Trophoblast cell (in vitro differentiated cells and primary cell): ENCODE data around the gene DAZAP1.
"Not testable (repeated sequence)": the region's sequence is repeated elsewhere in the genome, so short reads cannot be mapped to it uniquely, and the experiment has no call there.

Experiments
- DNase-seq, 2 donors: peaks; one replicate each; pipeline ENCODE4 v3.0.0-alpha.2; 2016
- H2AFZ ChIP-seq: 2 replicates; pipeline ENCODE4 v1.6.1; 2013; ENCODE audit warnings: low read length, moderate library complexity, mild to moderate bottlenecking; ENCODE audit not compliant: insufficient read depth, poor library complexity
- H2AK5ac ChIP-seq: 2 replicates; pipeline ENCODE4 v1.6.1; 2013; ENCODE audit warnings: mild to moderate bottlenecking, low read length
- H2BK120ac ChIP-seq: 2 replicates; pipeline ENCODE4 v1.6.1; 2013; ENCODE audit warnings: low read length, mild to moderate bottlenecking, moderate library complexity; ENCODE audit not compliant: insufficient read depth, poor library complexity
- H2BK12ac ChIP-seq: 2 replicates; pipeline ENCODE4 v1.6.1; 2013; ENCODE audit warnings: mild to moderate bottlenecking, low read length, moderate library complexity
- H2BK5ac ChIP-seq: 2 replicates; pipeline ENCODE4 v1.6.1; 2013; ENCODE audit warnings: low read length, low read depth, moderate library complexity, mild to moderate bottlenecking; ENCODE audit not compliant: poor library complexity
- H3K14ac ChIP-seq: 2 replicates; pipeline ENCODE4 v1.6.1; 2013; ENCODE audit warnings: mild to moderate bottlenecking, low read length
- H3K18ac ChIP-seq: 2 replicates; pipeline ENCODE4 v1.6.1; 2013; ENCODE audit warnings: mild to moderate bottlenecking, low read length
- H3K23ac ChIP-seq: 2 replicates; pipeline ENCODE4 v1.6.1; 2013; ENCODE audit warnings: low read length
- H3K27ac ChIP-seq: 2 replicates; pipeline ENCODE4 v1.5.1; 2013; ENCODE audit warnings: low read depth, mild to moderate bottlenecking, inconsistent platforms, low read length, moderate library complexity
- H3K27me3 ChIP-seq: 2 replicates; pipeline ENCODE4 v1.6.1; 2013; ENCODE audit warnings: inconsistent platforms, mild to moderate bottlenecking, low read length, moderate library complexity; ENCODE audit not compliant: insufficient read depth
- H3K36me3 ChIP-seq, 2 experiments: 1 replicate in 1 of 2; 2 replicates in 1 of 2; pipeline ENCODE4 v1.6.1; 2013; ENCODE audit warnings: low read length in 2 of 2, mild to moderate bottlenecking in 2 of 2, moderate library complexity in 1 of 2; ENCODE audit not compliant: insufficient read depth in 2 of 2, control insufficient read depth in 1 of 2
- H3K4ac ChIP-seq: 2 replicates; pipeline ENCODE4 v1.6.1; 2013; ENCODE audit warnings: low read depth, mild to moderate bottlenecking, low read length, moderate library complexity
- H3K4me1 ChIP-seq, 2 experiments: 1 replicate in 1 of 2; 2 replicates in 1 of 2; pipeline ENCODE4 v1.6.1; 2013; ENCODE audit warnings: low read length in 2 of 2, mild to moderate bottlenecking in 2 of 2, moderate library complexity in 1 of 2; ENCODE audit not compliant: insufficient read depth in 2 of 2, control insufficient read depth in 1 of 2
- H3K4me2 ChIP-seq: 2 replicates; pipeline ENCODE4 v1.6.1; 2013; ENCODE audit warnings: inconsistent platforms, mild to moderate bottlenecking, low read length, moderate library complexity
- H3K4me3 ChIP-seq: 2 replicates; pipeline ENCODE4 v1.5.1; 2013; ENCODE audit warnings: mild to moderate bottlenecking, low read depth, low read length, inconsistent platforms
- H3K79me1 ChIP-seq: one replicate; pipeline ENCODE4 v1.6.1; 2013; ENCODE audit warnings: low read length
- H3K79me2 ChIP-seq: 2 replicates; pipeline ENCODE4 v1.6.1; 2013; ENCODE audit warnings: low read length, mild to moderate bottlenecking; ENCODE audit not compliant: control insufficient read depth, insufficient read depth, poor library complexity
- H3K9ac ChIP-seq: 2 replicates; pipeline ENCODE4 v1.6.1; 2013; ENCODE audit warnings: mild to moderate bottlenecking, low read length
- H3K9me3 ChIP-seq: 2 replicates; pipeline ENCODE4 v1.6.1; 2013; ENCODE audit warnings: low read depth, mild to moderate bottlenecking, control low read depth, inconsistent platforms, low read length; ENCODE audit not compliant: insufficient read depth
- H4K12ac ChIP-seq: 2 replicates; pipeline ENCODE4 v1.6.1; 2013; ENCODE audit warnings: low read depth, mild to moderate bottlenecking, low read length, moderate library complexity
- H4K8ac ChIP-seq: 2 replicates; pipeline ENCODE4 v1.6.1; 2013; ENCODE audit warnings: low read depth, mild to moderate bottlenecking, low read length, moderate library complexity
- H4K91ac ChIP-seq: one replicate; pipeline ENCODE4 v1.6.1; 2013; ENCODE audit warnings: low read depth, mild to moderate bottlenecking, low read length, moderate library complexity
- WGBS: extraction: QIAGEN DNeasy Blood & Tissue Kit; methylation state at CpG from one replicate; pipeline ENCODE4 v1.1.7; 2013; ENCODE audit warnings: missing lambda C conversion rate; ENCODE audit not compliant: insufficient read length, insufficient coverage; ENCODE audit errors: extremely low coverage; 5-methylcytosine and 5-hydroxymethylcytosine counted together

Gene DAZAP1

DNA sequence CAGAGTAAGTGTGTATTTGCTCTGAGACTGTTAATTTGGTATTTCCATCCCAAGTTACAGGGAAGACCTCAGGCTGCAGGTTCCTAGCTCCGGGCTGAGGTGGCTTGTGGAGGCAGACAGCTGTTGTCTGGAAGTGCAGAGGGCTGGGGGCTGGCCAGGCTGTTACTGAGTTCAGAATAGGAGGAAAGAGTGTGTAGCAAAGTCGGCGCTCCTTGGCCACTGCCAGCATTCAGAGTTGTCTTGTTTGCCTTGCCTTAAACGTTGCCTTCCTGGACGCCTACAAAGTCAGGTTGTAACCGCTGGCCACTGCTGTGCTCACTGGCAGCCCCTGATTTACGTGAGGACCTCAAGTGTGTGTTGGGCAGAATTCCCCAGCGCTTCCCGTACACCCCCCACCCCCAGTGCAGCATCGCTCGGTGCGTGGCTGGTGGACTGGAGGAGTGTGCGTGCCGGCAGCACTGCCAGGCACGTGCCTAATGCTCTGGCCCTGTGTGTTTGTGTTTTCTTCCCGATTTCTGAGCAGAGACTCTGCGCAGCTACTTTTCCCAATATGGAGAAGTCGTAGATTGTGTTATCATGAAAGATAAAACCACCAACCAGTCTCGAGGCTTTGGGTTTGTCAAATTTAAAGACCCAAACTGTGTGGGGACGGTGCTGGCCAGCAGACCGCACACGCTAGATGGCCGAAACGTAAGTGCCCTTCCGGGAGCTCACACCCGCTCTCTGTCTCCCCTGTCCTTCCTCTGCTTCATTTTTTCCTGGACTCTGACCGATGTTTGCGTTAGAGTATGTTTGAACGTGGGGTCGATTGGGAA, 10.5 kb downstream of the DAZAP1 start:
- no peak for DNase-seq
- no peak overlapping the region for H4K8ac ChIP-seq
- H4K12ac ChIP-seq: no peak overlapping the region
- peaks cover 15 to 18% of the 10 kb centered on the region in 2 experiments for H3K4me1 ChIP-seq
- H3K79me2 ChIP-seq: peaks cover 24% of the 10 kb centered on the region
- H3K27ac ChIP-seq: no peak overlapping the region
- peaks cover 71 to 73% of the 10 kb centered on the region in 2 experiments for H3K36me3 ChIP-seq
- WGBS: no CpG with 5 or more reads among the region's 30 CpGs
- no peaks in the 10 kb centered on the region for H3K79me1 ChIP-seq
- H2AFZ ChIP-seq: no peak overlapping the region
- H3K9ac ChIP-seq: no peak overlapping the region
- peaks cover 2% of the 10 kb centered on the region for H3K9me3 ChIP-seq
- no peak overlapping the region for H2AK5ac ChIP-seq
- no peaks in the 10 kb centered on the region for H3K27me3 ChIP-seq
- H2BK12ac ChIP-seq: no peak overlapping the region
- H2BK120ac ChIP-seq: no peak overlapping the region
- no peak overlapping the region for H3K4me3 ChIP-seq
- H4K91ac ChIP-seq: no peak overlapping the region
- H3K4me2 ChIP-seq: no peak overlapping the region
- H2BK5ac ChIP-seq: no peak overlapping the region
- H3K14ac ChIP-seq: no peak overlapping the region
- H3K23ac ChIP-seq: no peak overlapping the region
- no peak overlapping the region for H3K18ac ChIP-seq
- H3K4ac ChIP-seq: peak overlapping the region; percentile 9

DNA sequence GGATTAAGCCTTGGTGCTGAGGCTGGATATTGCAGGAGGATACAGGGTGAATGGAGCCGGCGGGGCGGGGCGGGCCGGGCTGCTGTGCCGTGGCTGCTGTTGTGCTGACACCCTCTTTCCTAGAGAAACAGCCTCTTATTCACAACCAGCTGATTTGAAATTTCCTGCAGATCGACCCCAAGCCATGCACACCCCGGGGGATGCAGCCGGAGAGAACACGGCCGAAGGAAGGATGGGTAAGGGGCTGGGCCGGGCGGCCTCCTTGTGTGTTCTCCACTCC, 11.1 kb downstream of the DAZAP1 start:
- peaks cover 70 to 72% of the 10 kb centered on the region in 2 experiments for H3K36me3 ChIP-seq
- no peak overlapping the region for H3K4me2 ChIP-seq
- H2AK5ac ChIP-seq: no peak overlapping the region
- H3K23ac ChIP-seq: no peak overlapping the region
- H4K12ac ChIP-seq: no peak overlapping the region
- no peak overlapping the region for H4K91ac ChIP-seq
- H3K4ac ChIP-seq: peak overlapping the region; percentile 27
- no peak overlapping the region for H2AFZ ChIP-seq
- H3K27ac ChIP-seq: no peak overlapping the region
- H2BK12ac ChIP-seq: no peak overlapping the region
- peaks cover 4% of the 10 kb centered on the region for H3K9me3 ChIP-seq
- H4K8ac ChIP-seq: no peak overlapping the region
- peaks cover 15 to 18% of the 10 kb centered on the region in 2 experiments for H3K4me1 ChIP-seq
- H3K18ac ChIP-seq: no peak overlapping the region
- H3K4me3 ChIP-seq: no peak overlapping the region
- no peaks in the 10 kb centered on the region for H3K27me3 ChIP-seq
- no peak overlapping the region for H2BK5ac ChIP-seq
- H3K14ac ChIP-seq: no peak overlapping the region
- H3K79me2 ChIP-seq: peaks cover 21% of the 10 kb centered on the region
- no peak overlapping the region for H3K9ac ChIP-seq
- WGBS: no CpG with 5 or more reads among the region's 13 CpGs
- no peak overlapping the region for H2BK120ac ChIP-seq
- H3K79me1 ChIP-seq: no peaks in the 10 kb centered on the region
- DNase-seq: no peak

DNA sequence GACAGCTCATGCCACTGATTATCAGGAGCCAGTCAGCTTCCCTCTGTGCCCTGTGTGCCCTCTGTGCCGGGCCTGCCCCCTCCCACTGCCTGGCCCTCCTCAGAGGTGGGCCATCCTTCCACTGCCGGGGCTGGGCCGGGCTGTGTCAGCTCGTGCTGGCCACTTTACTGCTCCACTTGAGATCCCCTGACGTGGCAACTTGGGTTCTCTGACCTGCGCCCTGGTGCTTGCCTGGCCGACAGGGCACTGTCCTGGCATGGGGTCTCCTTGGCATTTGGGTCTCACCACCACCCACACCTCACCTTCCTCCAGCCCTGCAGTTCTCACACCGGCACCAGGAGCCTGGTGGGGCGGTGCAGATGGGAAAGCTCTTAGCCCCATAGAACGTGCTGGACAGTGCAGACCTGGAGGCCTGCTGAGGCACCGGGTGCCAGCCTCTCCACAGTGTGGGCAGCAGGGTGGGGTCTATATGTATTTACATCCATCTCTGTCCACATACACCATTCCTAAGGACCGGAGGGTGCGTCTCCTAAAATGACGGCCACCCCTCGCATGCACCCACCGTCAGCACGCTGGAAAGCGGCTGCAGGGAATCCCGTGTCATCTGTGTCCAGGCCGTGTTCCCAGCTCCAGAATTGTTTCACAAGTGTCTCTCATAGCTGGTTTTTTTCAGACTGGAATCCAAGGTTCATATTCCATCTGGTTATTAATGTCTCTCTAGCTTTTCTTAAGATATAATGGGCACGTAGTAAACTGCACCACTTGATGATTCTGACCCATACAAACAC, 11.8 kb downstream of the DAZAP1 start:
- Histone ChIP-seq H4K91ac (no peak overlapping the region), H3K18ac (no peak overlapping the region), H3K23ac (no peak overlapping the region), H3K4me3 (no peak overlapping the region), H3K27ac (no peak overlapping the region), H2BK120ac (no peak overlapping the region), H2AFZ (no peak overlapping the region), H3K36me3 (peaks cover 75 to 77% of the 10 kb centered on the region in 2 experiments), H3K9me3 (peaks cover 4% of the 10 kb centered on the region), H3K27me3 (no peaks in the 10 kb centered on the region), H4K8ac (no peak overlapping the region), H3K4me1 (peaks cover 15 to 18% of the 10 kb centered on the region in 2 experiments), H4K12ac (no peak overlapping the region), H3K4me2 (no peak overlapping the region), H3K14ac (no peak overlapping the region), H2BK5ac (no peak overlapping the region), H2BK12ac (no peak overlapping the region), H3K9ac (no peak overlapping the region), H3K79me2 (peaks cover 21% of the 10 kb centered on the region), H2AK5ac (no peak overlapping the region), H3K4ac (peak overlapping the region; percentile 27), H3K79me1 (no peaks in the 10 kb centered on the region)
- WGBS: no CpG with 5 or more reads among the region's 21 CpGs
- DNase-seq: no peak

DNA sequence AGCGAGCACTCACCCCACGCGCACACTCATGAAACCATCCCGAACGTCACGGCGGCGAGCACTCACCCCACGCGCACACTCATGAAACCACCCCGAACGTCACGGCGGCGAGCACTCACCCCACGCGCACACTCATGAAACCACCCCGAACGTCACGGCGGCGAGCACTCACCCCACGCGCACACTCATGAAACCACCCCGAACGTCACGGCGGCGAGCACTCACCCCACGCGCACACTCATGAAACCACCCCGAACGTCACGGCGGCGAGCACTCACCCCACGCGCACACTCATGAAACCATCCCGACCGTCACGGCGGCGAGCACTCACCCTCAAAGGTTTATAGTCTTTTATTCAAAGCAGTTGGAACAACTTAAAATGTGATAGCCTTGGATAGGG, 12.7 kb downstream of the DAZAP1 start:
- H3K18ac ChIP-seq, H2BK5ac ChIP-seq, H3K4me2 ChIP-seq, H4K91ac ChIP-seq, H2AK5ac ChIP-seq, DNase-seq, H3K9me3 ChIP-seq, H3K4me3 ChIP-seq, H3K27me3 ChIP-seq, H2BK12ac ChIP-seq, H4K8ac ChIP-seq, H2BK120ac ChIP-seq, H2AFZ ChIP-seq, H4K12ac ChIP-seq, H3K14ac ChIP-seq, H3K79me1 ChIP-seq, H3K4ac ChIP-seq, H3K27ac ChIP-seq, H3K9ac ChIP-seq, H3K23ac ChIP-seq: not testable (repeated sequence)
- Histone ChIP-seq H3K4me1 (peaks cover 12 to 19% of the 10 kb centered on the region in 2 experiments), H3K36me3 (peaks cover 84 to 85% of the 10 kb centered on the region in 2 experiments), H3K79me2 (peaks cover 21% of the 10 kb centered on the region)
- WGBS: no CpG with 5 or more reads among the region's 43 CpGs
